Stimulated activated CD8-positive, alpha-beta memory T cell treated with anti-CD3 and anti-CD28 coated beads, Interleukin-15, amount 100 ng/mL, for 4 hours (primary cell): ENCODE measurements around the gene CHRNG.
"Not testable (repeated sequence)": the region's sequence is repeated elsewhere in the genome, so short reads cannot be mapped to it uniquely, and the experiment has no call there.

ENCODE experiments used
- DNase-seq, 2 donors: peaks; one replicate each; pipeline ENCODE4 v3.0.0-alpha.2; 2020; ENCODE audit warnings: low read depth in 2 of 2

CHRNG gene

DNA sequence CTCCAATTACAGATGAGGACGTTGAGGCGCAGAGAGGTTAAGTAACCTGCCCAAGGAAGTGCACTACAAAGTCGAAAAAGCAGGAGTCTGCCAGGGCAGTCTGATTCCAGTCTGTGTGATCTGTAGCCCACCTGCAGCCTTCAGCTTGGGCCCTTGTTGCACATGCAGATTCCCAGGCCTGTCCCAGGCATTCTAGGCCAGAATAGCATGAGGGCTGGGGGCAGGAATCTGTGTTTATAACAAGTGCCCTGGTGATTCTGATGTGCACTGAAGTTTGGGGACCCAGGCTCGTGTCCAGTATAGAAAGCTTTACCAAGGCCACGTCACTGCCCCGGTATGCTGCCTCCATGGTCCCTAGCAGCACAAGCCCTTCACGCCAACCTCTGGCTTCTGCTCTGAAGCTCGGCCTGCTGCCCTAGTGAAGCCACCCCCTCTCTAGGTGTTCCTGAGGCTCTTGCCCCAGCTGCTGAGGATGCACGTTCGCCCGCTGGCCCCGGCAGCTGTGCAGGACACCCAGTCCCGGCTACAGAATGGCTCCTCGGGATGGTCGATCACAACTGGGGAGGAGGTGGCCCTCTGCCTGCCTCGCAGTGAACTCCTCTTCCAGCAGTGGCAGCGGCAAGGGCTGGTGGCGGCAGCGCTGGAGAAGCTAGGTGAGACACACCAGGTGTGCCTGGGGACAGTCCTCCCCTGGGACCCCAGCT is 4.6 kb downstream of the CHRNG start:
- DNase-seq, result no peak

GRCh38 chr2:232544674-232545073 is 5.2 kb downstream of the CHRNG start:
- no peak for DNase-seq

GRCh38 chr2:232545511-232546375 is 6.3 kb downstream of the CHRNG start:
- no peak for DNase-seq

- DNase-seq, result no peak
Measured at GRCh38 chr2:232547991-232548390, 8.5 kb downstream of the CHRNG start.

DNA sequence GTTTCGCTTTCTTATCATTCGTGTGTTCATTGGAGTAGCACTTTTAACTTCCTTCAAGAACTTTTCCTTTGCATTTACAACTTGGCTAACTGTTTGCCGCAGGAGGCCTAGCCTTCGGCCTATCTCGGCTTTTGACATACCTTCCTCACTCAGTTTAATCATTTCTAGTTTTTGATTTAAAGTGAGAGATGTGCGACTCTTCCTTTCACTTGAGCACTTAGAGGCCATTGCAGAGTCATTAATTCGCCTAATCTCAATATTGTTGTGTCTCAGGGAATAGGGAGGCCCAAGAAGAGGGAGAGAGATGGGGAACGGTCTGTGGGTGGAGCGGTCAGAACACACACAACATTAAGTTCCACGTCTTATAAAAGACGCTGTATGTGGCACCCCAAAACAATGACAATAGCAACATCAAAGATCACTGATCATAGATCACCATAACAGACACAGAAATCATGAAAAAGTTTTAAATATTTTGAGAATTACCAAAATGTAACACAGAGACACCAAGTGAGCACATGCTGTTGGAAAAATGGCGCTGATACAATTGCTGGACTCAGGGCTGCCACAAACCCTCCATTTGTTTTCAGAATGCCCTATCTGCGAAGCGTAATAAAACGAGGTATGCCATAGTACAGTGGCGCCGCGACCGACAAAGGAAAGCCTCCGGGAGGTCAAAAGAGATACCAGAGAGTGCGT is 10.3 kb downstream of the CHRNG start:
- DNase-seq, result no peak

GRCh38 chr2:232550354-232551249 is 11.1 kb downstream of the CHRNG start, which contains the start of the genes EIF4E2 and TIGD1:
Gene EIF4E2, plus strand, starts transcription at chr2:232550689. Its CDS starts 36 bp downstream, at chr2:232550725.
Gene TIGD1, minus strand, starts transcription at chr2:232550557. Its CDS starts 675 bp downstream, at chr2:232549882.
- DNase-seq, result peak; percentile 85 to 89

DNA sequence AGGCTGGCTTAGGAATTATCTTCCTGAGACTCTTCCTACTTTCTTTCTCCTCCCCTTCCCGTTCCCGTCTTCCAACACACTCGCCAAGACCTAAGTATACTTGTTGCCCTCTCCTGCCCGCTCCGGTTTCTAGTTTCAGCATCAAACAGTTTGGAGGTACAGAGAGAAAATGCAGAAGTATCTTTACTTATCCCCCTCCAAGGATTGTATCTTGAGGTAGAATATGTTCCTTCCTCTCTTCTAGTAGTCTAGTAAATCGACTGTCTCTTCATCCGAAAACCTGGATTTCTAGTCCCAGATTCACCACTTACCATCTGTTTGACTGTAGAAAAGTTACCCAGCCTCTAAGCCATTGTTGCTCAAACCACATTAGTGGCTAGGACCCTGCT is 11.8 kb downstream of the CHRNG start:
- no peak for DNase-seq

DNA sequence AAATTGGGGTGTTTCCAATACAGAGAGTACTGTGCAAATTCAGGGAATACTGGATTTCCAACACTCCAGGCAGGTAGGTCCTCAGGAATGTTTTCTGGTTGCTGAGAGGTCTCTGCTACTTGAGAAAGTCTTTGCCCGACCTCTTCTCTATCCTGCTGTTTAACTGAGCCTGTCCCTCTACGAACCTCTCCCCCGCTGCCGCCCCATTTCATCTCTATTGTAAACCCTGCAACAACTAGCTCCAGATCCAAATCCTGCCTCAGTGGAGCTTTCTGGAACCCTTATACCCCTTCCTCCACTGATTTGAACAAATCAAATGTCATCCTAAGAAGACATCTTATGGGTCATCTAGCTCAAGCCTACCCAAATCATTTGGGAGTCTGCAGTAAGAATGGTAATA is 12.3 kb downstream of the CHRNG start:
- no peak for DNase-seq

DNA sequence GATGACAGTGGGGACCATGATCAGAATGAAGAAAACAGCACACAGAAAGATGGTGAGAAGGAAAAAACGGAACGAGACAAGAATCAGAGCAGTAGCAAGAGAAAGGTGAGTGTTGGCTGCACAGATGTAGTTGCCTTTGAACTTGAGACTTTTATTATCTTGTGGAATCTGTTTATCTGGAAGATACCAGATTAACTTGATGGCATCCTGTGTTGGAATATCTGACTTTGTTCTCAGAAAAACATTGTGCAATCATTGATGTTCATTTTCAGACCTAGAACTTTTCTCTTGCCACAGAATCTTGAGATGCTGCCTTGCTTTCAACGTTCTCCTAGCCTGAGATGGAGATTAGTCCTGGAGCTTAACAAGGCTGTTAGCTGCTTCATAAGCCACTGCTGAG is 16.9 kb downstream of the CHRNG start:
- DNase-seq, result no peak

GRCh38 chr2:232562515-232563151 is 23.1 kb downstream of the CHRNG start:
- DNase-seq, result no peak

- DNase-seq, result no peak
Measured at GRCh38 chr2:232563580-232563979, 24.1 kb downstream of the CHRNG start.

GRCh38 chr2:232567721-232568120 is 28.2 kb downstream of the CHRNG start:
- no peak for DNase-seq

GRCh38 chr2:232568161-232568560 is 28.7 kb downstream of the CHRNG start:
- no peak for DNase-seq

DNA sequence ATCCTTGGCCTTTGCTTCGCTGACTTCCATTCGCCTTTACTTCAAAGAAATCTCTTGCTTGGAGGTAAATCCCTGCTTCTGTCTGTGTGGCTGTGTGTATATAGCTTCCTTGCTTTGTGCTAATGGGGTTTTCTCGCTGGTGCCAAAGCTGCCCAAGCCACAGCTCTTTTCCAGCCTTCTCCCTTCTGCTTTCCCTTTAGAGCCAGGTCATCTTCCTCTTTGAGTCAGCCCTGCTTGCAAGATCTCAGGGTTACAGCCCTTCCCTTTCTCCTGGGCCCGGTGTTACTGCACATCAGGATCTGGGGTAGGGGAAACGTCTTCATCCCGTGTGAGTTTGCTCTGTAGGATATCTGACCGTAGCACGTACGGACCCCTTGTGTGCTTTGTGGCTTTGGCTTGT is 30.0 kb downstream of the CHRNG start:
- DNase-seq, result no peak

DNA sequence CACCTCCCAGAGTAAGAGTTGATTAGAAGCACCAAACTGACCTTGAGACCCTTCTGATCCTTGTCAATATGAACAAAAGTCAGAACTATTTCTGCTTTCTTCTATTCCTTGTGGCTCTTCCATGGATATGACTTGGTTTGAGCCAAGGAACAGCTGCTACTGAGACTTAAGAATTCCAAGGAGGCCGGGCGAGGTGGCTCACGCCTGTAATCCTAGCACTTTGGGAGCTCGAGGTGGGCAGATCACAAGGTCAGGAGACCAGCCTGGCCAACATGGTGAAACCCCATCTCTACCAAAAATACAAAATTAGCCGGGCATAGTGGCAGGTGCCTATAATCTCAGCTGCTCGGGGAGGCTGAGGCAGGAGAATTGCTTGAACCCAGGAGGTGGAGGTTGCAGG is 31.0 kb downstream of the CHRNG start:
- not testable (repeated sequence) for DNase-seq

- DNase-seq, result no peak
Measured at GRCh38 chr2:232571026-232571474, 31.6 kb downstream of the CHRNG start.

DNA sequence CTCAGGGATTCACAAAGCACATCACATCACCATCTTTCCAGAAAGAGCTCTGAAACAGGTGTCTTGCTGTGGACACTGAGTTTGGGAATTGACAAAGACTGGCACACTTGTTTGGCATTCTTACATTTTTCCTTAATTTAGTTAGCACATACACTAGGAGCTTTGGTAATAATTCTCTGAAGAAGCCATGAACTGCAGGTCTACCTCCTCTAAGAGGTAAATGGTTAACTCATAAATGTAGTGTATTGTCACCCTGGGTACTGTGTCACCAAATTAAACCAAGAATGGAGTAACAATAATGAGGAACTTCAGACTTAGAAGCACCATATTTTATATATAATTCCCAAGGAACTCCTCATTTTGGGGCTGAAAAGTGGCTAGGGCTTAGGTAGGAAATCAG is 33.5 kb downstream of the CHRNG start:
- DNase-seq, result no peak

- DNase-seq, result no peak
Measured at GRCh38 chr2:232573771-232574435, 34.4 kb downstream of the CHRNG start.

GRCh38 chr2:232574674-232575403 is 35.3 kb downstream of the CHRNG start:
- DNase-seq, result no peak

DNA sequence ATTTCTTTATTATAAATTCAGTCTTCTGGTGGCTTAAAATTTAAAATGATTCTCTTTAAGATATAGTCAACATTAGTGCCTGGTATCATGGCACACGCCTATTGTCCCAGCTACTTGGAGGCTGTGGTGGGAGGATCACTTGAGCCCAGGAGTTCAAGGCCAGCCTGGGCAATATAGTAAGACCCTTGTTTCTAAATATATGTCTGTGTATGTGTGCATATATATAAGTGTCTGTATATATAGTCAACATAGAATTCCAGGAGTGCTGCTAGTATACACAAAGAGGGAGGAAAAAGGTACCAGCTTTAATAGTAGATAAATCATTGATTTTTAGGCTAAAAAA is 35.9 kb downstream of the CHRNG start:
- DNase-seq, result no peak
